ENCODE data around the gene NDUFAF3. TPM values are rescaled to one million over a fixed set of nuclear protein-coding genes. Genes with fewer than 3 reads are reported as not detected.

Gene NDUFAF3
- total RNA-seq, 1 experiment from 2014 or later = 36.8 TPM

DNA sequence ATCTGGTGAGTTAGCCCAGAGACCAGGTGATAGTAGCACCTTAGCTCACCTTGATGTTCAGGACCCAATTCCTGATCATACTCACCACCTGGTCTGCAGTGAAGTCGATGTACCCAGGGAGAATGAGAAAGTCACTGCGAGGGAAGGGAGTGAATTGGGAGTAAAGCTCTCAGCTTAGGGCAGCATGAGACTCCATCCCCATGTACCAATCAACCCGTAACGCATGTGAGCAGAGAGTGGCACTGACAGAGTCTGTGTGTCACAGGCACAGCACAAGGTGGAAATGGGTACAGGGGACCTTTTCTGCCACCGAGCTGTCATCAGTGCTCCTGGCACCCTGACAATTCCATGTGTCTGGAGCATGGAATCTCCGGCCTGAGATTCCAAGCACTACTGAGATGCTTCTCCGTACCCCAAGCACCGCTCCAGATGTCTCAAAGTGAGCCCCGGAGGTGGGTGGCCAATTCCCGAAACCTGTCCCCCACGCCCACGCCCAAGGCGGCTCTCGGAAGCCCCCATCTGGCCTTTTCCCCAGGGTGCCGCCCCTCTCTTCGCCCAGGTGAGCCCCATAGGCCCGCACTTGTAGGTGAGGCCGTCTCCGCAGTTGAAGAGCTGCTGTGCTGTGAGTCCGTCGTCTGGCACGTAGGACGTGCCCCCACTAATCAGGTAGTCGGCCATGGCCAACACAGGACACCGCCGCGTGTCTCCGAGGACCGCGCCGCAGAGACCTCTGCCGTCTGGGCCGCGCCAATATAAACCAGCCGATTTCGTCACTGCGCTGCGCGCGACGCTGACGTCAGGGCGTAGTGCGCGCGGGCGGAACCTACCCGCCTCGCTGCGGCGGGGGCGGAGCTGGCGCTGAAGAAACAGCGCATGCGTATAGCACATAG, 7.0 kb downstream of the NDUFAF3 start, which contains the start of gene IMPDH2 (continued):
- no peak for TF ChIP-seq HMGA2 (CRISPR knock-in tag; IDR thresholded peaks at IDR 0.05)
- TF ChIP-seq, protein P1, sequence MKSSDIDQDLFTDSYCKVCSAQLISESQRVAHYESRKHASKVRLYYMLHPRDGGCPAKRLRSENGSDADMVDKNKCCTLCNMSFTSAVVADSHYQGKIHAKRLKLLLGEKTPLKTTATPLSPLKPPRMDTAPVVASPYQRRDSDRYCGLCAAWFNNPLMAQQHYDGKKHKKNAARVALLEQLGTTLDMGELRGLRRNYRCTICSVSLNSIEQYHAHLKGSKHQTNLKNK (CRISPR knock-in tag; IDR thresholded peaks at IDR 0.05) = peak; percentile 92
- TF ChIP-seq, protein P2, sequence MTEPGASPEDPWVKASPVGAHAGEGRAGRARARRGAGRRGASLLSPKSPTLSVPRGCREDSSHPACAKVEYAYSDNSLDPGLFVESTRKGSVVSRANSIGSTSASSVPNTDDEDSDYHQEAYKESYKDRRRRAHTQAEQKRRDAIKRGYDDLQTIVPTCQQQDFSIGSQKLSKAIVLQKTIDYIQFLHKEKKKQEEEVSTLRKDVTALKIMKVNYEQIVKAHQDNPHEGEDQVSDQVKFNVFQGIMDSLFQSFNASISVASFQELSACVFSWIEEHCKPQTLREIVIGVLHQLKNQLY (CRISPR knock-in tag; IDR thresholded peaks at IDR 0.05) = peak; percentile 88; the same call in 1 of the 2 replicates
- peak; percentile 98 for TF ChIP-seq ZNF138 (CRISPR knock-in tag; conservative IDR thresholded peaks at IDR 0.05)
- TF ChIP-seq, protein P3, sequence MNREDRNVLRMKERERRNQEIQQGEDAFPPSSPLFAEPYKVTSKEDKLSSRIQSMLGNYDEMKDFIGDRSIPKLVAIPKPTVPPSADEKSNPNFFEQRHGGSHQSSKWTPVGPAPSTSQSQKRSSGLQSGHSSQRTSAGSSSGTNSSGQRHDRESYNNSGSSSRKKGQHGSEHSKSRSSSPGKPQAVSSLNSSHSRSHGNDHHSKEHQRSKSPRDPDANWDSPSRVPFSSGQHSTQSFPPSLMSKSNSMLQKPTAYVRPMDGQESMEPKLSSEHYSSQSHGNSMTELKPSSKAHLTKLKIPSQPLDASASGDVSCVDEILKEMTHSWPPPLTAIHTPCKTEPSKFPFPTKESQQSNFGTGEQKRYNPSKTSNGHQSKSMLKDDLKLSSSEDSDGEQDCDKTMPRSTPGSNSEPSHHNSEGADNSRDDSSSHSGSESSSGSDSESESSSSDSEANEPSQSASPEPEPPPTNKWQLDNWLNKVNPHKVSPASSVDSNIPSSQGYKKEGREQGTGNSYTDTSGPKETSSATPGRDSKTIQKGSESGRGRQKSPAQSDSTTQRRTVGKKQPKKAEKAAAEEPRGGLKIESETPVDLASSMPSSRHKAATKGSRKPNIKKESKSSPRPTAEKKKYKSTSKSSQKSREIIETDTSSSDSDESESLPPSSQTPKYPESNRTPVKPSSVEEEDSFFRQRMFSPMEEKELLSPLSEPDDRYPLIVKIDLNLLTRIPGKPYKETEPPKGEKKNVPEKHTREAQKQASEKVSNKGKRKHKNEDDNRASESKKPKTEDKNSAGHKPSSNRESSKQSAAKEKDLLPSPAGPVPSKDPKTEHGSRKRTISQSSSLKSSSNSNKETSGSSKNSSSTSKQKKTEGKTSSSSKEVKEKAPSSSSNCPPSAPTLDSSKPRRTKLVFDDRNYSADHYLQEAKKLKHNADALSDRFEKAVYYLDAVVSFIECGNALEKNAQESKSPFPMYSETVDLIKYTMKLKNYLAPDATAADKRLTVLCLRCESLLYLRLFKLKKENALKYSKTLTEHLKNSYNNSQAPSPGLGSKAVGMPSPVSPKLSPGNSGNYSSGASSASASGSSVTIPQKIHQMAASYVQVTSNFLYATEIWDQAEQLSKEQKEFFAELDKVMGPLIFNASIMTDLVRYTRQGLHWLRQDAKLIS (CRISPR knock-in tag; IDR thresholded peaks at IDR 0.05; ENCODE audit: borderline replicate concordance) = peak; percentile 99
- no peak for TF ChIP-seq KAT7 (CRISPR knock-in tag; IDR thresholded peaks at IDR 0.05; ENCODE audit: borderline replicate concordance)
- TF ChIP-seq, protein P4, sequence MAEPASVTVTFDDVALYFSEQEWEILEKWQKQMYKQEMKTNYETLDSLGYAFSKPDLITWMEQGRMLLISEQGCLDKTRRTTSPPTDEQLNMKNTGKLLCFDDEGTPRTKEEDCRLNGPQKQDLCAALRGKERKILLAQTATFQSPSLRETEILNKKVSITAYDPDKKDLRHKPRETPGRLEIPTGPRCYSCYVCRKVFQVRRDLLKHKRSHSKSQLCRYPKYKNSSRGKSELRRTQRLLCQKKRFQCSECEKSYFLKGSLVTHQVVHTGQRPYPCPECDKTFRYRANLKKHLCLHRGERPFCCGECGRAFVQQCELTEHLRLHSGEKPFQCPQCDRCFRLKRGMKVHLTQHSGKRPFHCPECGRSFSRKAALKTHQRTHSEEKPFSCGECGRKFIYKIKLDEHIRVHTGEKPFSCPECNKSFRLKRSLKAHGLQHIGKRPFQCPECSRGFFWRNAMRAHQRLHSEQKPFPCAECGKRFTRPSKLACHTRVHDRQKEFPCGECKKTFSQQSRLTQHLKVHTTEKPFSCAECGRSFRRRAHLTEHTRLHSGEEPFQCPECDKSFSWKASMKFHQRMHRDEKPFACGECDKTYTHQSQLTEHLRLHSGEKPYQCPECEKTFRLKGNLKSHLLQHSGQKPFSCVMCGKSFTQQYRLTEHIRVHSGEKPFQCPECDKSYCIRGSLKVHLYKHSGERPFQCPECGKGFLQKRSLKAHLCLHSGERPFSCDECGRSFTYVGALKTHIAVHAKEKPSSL (CRISPR knock-in tag; conservative IDR thresholded peaks at IDR 0.05) = no peak
- no peak; the same call in 1 of the 2 replicates for TF ChIP-seq OVOL2 (CRISPR knock-in tag; IDR thresholded peaks at IDR 0.05; ENCODE audit: borderline replicate concordance)
- peak; percentile 93 for TF ChIP-seq EMX1 (CRISPR knock-in tag; IDR thresholded peaks at IDR 0.05)
- TF ChIP-seq ZBTB21 (CRISPR knock-in tag; IDR thresholded peaks at IDR 0.05; ENCODE audit: borderline replicate concordance) = peak; percentile 96
- TF ChIP-seq, protein P5, sequence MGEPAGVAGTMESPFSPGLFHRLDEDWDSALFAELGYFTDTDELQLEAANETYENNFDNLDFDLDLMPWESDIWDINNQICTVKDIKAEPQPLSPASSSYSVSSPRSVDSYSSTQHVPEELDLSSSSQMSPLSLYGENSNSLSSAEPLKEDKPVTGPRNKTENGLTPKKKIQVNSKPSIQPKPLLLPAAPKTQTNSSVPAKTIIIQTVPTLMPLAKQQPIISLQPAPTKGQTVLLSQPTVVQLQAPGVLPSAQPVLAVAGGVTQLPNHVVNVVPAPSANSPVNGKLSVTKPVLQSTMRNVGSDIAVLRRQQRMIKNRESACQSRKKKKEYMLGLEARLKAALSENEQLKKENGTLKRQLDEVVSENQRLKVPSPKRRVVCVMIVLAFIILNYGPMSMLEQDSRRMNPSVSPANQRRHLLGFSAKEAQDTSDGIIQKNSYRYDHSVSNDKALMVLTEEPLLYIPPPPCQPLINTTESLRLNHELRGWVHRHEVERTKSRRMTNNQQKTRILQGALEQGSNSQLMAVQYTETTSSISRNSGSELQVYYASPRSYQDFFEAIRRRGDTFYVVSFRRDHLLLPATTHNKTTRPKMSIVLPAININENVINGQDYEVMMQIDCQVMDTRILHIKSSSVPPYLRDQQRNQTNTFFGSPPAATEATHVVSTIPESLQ (CRISPR knock-in tag; IDR thresholded peaks at IDR 0.05) = no peak
- peak; percentile 96 for TF ChIP-seq CBFB (CRISPR knock-in tag; IDR thresholded peaks at IDR 0.05; ENCODE audit: low read depth)
- TF ChIP-seq, protein P6, sequence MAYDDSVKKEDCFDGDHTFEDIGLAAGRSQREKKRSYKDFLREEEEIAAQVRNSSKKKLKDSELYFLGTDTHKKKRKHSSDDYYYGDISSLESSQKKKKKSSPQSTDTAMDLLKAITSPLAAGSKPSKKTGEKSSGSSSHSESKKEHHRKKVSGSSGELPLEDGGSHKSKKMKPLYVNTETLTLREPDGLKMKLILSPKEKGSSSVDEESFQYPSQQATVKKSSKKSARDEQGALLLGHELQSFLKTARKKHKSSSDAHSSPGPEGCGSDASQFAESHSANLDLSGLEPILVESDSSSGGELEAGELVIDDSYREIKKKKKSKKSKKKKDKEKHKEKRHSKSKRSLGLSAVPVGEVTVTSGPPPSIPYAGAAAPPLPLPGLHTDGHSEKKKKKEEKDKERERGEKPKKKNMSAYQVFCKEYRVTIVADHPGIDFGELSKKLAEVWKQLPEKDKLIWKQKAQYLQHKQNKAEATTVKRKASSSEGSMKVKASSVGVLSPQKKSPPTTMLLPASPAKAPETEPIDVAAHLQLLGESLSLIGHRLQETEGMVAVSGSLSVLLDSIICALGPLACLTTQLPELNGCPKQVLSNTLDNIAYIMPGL (CRISPR knock-in tag; IDR thresholded peaks at IDR 0.05) = peak; percentile 62; the same call in 1 of the 2 replicates
- no peak for TF ChIP-seq FOXJ3 (CRISPR knock-in tag; IDR thresholded peaks at IDR 0.05; ENCODE audit: borderline replicate concordance)
- no peak for TF ChIP-seq TCF7 (CRISPR knock-in tag; IDR thresholded peaks at IDR 0.05; ENCODE audit: low read depth)
- TF ChIP-seq, protein P7, sequence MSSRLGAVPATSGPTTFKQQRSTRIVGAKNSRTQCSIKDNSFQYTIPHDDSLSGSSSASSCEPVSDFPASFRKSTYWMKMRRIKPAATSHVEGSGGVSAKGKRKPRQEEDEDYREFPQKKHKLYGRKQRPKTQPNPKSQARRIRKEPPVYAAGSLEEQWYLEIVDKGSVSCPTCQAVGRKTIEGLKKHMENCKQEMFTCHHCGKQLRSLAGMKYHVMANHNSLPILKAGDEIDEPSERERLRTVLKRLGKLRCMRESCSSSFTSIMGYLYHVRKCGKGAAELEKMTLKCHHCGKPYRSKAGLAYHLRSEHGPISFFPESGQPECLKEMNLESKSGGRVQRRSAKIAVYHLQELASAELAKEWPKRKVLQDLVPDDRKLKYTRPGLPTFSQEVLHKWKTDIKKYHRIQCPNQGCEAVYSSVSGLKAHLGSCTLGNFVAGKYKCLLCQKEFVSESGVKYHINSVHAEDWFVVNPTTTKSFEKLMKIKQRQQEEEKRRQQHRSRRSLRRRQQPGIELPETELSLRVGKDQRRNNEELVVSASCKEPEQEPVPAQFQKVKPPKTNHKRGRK (CRISPR knock-in tag; IDR thresholded peaks at IDR 0.05; ENCODE audit: borderline replicate concordance) = no peak
- TF ChIP-seq, protein P8, sequence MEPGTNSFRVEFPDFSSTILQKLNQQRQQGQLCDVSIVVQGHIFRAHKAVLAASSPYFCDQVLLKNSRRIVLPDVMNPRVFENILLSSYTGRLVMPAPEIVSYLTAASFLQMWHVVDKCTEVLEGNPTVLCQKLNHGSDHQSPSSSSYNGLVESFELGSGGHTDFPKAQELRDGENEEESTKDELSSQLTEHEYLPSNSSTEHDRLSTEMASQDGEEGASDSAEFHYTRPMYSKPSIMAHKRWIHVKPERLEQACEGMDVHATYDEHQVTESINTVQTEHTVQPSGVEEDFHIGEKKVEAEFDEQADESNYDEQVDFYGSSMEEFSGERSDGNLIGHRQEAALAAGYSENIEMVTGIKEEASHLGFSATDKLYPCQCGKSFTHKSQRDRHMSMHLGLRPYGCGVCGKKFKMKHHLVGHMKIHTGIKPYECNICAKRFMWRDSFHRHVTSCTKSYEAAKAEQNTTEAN (CRISPR knock-in tag; IDR thresholded peaks at IDR 0.05) = no peak
- TF ChIP-seq GTF2I (CRISPR knock-in tag; conservative IDR thresholded peaks at IDR 0.05) = no peak
- TF ChIP-seq, protein P9, sequence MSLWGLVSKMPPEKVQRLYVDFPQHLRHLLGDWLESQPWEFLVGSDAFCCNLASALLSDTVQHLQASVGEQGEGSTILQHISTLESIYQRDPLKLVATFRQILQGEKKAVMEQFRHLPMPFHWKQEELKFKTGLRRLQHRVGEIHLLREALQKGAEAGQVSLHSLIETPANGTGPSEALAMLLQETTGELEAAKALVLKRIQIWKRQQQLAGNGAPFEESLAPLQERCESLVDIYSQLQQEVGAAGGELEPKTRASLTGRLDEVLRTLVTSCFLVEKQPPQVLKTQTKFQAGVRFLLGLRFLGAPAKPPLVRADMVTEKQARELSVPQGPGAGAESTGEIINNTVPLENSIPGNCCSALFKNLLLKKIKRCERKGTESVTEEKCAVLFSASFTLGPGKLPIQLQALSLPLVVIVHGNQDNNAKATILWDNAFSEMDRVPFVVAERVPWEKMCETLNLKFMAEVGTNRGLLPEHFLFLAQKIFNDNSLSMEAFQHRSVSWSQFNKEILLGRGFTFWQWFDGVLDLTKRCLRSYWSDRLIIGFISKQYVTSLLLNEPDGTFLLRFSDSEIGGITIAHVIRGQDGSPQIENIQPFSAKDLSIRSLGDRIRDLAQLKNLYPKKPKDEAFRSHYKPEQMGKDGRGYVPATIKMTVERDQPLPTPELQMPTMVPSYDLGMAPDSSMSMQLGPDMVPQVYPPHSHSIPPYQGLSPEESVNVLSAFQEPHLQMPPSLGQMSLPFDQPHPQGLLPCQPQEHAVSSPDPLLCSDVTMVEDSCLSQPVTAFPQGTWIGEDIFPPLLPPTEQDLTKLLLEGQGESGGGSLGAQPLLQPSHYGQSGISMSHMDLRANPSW (CRISPR knock-in tag; conservative IDR thresholded peaks at IDR 0.05; ENCODE audit: low read depth) = peak; percentile 92; the same call in 1 of the 2 replicates
